SK-N-SH treated with all-trans-retinoic acid at 6 μM for 48 hours (cell line): ENCODE data around the gene OTC.

Experiments
- ARNTL ChIP-seq: fragments of 450-650 bp; formaldehyde crosslinking; IDR thresholded peaks from 2 replicates; pipeline ENCODE4 v1.5.0; 2020; ENCODE audit warnings: low read depth, mild to moderate bottlenecking, moderate library complexity, borderline replicate concordance
- ISL1 ChIP-seq: fragments of 250-450 bp; sonication (Bioruptor Pico); IDR thresholded peaks from 2 replicates; pipeline ENCODE4 v2.1.2; 2022; ENCODE audit warnings: mild to moderate bottlenecking, moderate library complexity
- PATZ1 ChIP-seq: fragments of 250-450 bp; sonication (Bioruptor Pico); IDR thresholded peaks from 2 replicates; pipeline ENCODE4 v1.8.0; 2020; ENCODE audit warnings: mild to moderate bottlenecking, moderate library complexity, borderline replicate concordance
- POU6F1 ChIP-seq: fragments of 250-450 bp; sonication (Bioruptor Pico); IDR thresholded peaks from 2 replicates; pipeline ENCODE4 v1.8.0; 2021; ENCODE audit warnings: low read depth, mild to moderate bottlenecking, moderate library complexity, borderline replicate concordance
- TSHZ2 ChIP-seq: fragments of 250-450 bp; sonication (Bioruptor Pico); IDR thresholded peaks from 2 replicates; pipeline ENCODE4 v1.5.0; 2020; ENCODE audit warnings: mild to moderate bottlenecking, moderate library complexity
- ZC3H10 ChIP-seq: fragments of 250-450 bp; sonication (Bioruptor Pico); IDR thresholded peaks from 2 replicates; pipeline ENCODE4 v1.5.1; 2021; ENCODE audit warnings: mild to moderate bottlenecking, moderate library complexity
- ZNF8 ChIP-seq: fragments of 450-650 bp; formaldehyde crosslinking; IDR thresholded peaks from 2 replicates; pipeline ENCODE4 v1.5.0; 2020; ENCODE audit warnings: mild to moderate bottlenecking, moderate library complexity

- TF ChIP-seq ARNTL (CRISPR knock-in tag) (no peak), PATZ1 (no peak), ISL1 (CRISPR knock-in tag) (no peak), ZC3H10 (CRISPR knock-in tag) (no peak), POU6F1 (no peak), TSHZ2 (CRISPR knock-in tag) (no peak), ZNF8 (no peak)
Observed at GRCh38 chrX:38435130-38435529, 82.7 kb downstream of the OTC start.
